GM12891 (cell line): ENCODE measurements around the gene UBAP2L.
"Not testable (repeated sequence)": the region's sequence is repeated elsewhere in the genome, so short reads cannot be mapped to it uniquely, and the experiment has no call there.

Experiments
- DNase-seq: peaks from one replicate; pipeline ENCODE4 v3.0.0; 2011; ENCODE audit warnings: low spot score; ENCODE audit not compliant: insufficient read length
- FAIRE-seq: peaks from 2 replicates; lab custom pipeline; 2011; peaks lifted over from hg19 to GRCh38; lab: Jason Lieb, UNC
- PAX5 ChIP-seq: IDR thresholded peaks from 2 replicates; pipeline ENCODE4 v1.6.1; 2011; ENCODE audit warnings: low read length, moderate library complexity, mild to moderate bottlenecking; ENCODE audit not compliant: insufficient read depth, severe bottlenecking
- POLR2A ChIP-seq: IDR thresholded peaks from 2 replicates; pipeline ENCODE4 v1.6.1; 2011; ENCODE audit warnings: low read depth, low read length, control low read depth
- POLR2AphosphoS5 ChIP-seq: IDR thresholded peaks from 2 replicates; pipeline ENCODE4 v1.6.1; 2011; ENCODE audit warnings: low read depth, low read length, control low read depth
- POU2F2 ChIP-seq: IDR thresholded peaks from 2 replicates; pipeline ENCODE4 v1.6.1; 2011; ENCODE audit warnings: low read depth, mild to moderate bottlenecking, control low read depth, low read length, moderate library complexity
- SPI1 ChIP-seq: IDR thresholded peaks from 2 replicates; pipeline ENCODE4 v1.6.1; 2011; ENCODE audit warnings: low read depth, low read length, control low read depth
- TAF1 ChIP-seq: IDR thresholded peaks from 2 replicates; pipeline ENCODE4 v1.6.1; 2011; ENCODE audit warnings: low read depth, low read length, control low read depth

Gene UBAP2L

GRCh38 chr1:154193821-154194220 lies 26.9 kb upstream of the UBAP2L start:
- FAIRE-seq (no peak), DNase-seq (no peak)

DNA sequence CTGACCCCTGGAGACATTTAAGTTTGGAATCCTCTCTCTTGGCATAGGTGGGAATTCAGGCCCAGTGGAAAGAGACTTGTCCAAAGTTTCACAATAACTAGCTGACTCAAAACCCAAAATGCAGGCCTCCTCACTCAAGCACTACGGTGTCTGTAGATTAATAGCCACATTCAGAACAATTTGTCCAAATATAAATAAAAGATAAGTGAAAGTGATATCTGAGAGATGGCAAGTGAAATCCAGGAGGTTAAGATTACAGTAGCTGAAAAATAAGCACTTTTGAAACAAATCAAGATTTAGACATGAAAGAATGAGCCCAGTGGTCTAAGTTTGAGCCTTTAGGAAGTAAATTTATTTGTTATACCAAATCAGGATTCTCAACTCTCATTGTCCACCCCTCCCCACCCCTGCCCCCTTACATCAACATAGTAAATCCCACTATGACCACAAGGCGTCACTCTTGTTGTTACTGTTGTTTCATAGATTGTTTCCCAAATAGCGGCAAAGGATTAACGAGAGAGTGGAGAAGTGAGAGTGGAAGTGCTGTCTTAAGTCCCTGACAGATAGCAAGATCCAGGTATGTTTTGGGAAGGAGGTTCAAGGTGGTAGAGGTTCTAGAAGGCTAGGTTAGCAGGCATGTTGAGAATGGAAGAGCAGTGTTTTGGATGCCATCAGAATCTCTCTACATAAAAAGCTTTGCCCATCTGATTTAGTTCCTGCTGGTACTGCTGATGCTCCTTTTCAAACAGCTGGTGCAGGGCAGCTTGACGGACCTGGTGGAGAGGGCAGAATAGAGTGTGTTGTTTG lies 21.8 kb upstream of the UBAP2L start:
- TF ChIP-seq SPI1: 0 out of 2 replicates have a peak, but pooled peaks have one; percentile 13
- TF ChIP-seq PAX5: no peak
- no peak for TF ChIP-seq POLR2A
- no peak for DNase-seq
- FAIRE-seq: peak; percentile 33

More at GRCh38 chr1:154193821-154194220, 26.9 kb upstream of the UBAP2L start:
- TF ChIP-seq SPI1 (no peak), PAX5 (no peak), POLR2AphosphoS5 (no peak), POLR2A (no peak), TAF1 (no peak), POU2F2 (no peak)

GRCh38 chr1:154199563-154199879 lies 21.2 kb upstream of the UBAP2L start:
- TF ChIP-seq PAX5 (no peak), SPI1 (no peak)
- DNase-seq (no peak), FAIRE-seq (no peak)

DNA sequence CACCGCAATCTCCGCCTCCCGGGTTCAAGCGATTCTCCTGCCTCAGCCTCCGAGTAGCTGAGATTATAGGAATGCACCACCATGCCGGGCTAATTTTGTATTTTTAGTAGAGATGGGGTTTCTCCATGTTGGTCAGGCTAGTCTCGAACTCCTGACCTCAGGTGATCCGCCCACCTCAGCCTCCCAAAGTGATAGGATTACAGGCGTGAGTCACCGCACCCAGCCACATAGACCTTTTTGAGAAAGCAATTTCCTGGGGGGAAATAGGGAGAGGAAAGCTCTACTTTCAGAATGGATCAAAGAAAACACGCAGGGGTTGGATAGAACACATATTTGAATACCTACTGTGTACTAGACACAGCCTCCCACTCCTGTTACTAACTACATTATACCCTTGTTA lies 15.0 kb upstream of the UBAP2L start:
- FAIRE-seq, DNase-seq: not testable (repeated sequence)

DNA sequence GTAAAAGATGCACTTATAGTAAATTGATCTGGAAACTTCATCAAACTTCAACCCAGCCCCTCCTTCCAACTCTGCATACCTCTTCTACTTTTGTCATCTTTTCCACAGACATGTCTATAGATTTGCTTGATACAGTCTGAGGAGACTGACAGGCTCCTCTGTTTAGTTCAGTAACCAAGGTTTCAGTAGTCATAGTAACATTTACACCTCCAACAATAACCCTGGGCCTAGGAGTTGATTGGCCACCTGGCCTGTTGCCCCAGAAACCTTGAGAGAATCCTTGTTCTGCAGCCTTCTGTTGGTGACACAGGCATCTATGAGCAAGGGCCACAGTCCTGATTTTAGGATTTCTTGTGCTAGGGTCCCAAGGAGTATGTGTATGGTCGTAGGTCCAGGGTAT lies 14.6 kb upstream of the UBAP2L start, which contains the start of gene CFAP141:
Gene CFAP141, minus strand, starts transcription at position 138 of the 400 bp plus-strand sequence. Its CDS starts 26 bp downstream, at position 112.
- DNase-seq (no peak), FAIRE-seq (no peak)
- TF ChIP-seq POLR2A (no peak), POU2F2 (no peak), PAX5 (no peak), POLR2AphosphoS5 (no peak), SPI1 (no peak), TAF1 (no peak)

DNA sequence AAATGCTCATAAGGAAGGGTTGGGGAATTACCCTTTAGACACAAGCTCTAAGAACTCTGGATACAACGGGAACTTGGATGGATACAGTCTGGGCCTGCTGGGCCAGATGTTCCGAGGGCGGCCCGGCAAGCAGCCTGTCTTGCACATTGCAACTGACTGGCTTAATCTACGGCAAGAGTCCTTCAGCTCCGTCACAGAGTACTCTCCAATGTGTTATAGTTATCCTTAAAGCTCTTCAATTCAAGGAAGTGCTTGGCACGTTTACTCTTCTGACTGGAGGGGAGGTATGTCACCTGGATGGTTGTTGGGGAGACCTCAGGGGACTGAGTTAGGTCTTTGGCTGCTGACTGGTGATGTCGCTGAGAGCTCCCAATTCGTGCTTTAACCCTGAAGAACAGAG lies 13.5 kb upstream of the UBAP2L start:
- no peak for FAIRE-seq

DNA sequence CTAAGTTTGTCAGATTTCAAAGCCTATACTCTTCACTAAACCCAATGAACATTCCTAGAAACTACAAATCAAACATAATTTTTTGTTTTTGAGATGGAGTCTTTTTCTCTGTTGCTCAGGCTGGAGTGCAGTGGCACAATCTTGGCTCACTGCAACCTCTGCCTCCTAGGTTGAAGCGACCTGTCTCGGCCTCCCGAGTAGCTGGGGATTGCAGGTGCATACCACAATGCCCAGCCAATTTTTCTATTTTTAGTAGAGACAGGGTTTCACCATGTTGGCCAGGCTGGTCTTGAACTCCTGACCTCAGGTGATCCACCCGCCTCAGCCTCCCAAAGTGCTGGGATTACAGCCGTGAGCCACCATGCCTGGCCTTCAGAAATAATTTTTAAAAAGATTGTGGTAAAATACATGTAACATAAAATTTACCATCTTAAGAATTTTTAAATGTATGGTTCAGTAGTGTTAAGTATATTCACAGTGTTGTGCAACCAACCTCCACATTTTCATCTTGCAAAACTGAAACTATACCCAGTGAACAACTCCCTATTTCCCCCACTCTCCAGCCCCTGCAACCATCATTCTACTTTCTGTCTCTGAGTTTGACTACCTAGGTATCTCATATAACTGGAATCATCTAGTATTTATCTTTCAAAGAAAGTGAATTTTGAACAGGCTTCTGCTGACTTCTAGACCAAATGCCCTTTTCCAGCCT lies 11.9 kb upstream of the UBAP2L start:
- no peak for DNase-seq
- no peak for FAIRE-seq
- TF ChIP-seq POLR2AphosphoS5: no peak; the same call in 1 of the 2 replicates
- no peak for TF ChIP-seq SPI1
- TF ChIP-seq POLR2A: no peak
- TF ChIP-seq TAF1: no peak
- TF ChIP-seq POU2F2: no peak
- TF ChIP-seq PAX5: no peak

More for the DNA sequence above, 13.5 kb upstream of the UBAP2L start:
- no peak for TF ChIP-seq POLR2A
- no peak for TF ChIP-seq PAX5
- TF ChIP-seq POU2F2: no peak
- TF ChIP-seq TAF1: no peak
- no peak for TF ChIP-seq SPI1
- no peak for TF ChIP-seq POLR2AphosphoS5
- no peak for DNase-seq

DNA sequence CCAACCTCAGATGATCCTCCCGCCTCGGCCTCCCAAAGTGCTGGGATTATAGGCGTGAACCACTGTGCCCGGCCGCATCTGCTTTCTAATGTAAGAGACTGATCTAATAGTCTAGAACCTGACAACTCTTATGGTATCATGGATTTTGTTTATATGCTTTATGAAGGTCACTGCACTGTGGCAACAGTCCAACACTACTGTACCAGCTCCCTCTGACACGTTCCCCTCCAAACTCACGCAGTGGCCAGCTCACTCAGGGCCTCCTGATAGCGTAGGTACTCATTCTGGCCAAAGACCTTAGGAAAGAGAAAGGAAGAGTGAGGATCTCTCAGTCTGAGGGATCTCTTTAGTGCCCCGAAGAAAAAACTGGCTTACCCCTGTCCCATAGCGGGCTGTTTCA lies 8.7 kb upstream of the UBAP2L start:
- no peak for FAIRE-seq
- TF ChIP-seq SPI1 (no peak), POLR2AphosphoS5 (no peak), TAF1 (no peak), POLR2A (no peak), PAX5 (no peak), POU2F2 (no peak)
- no peak for DNase-seq

DNA sequence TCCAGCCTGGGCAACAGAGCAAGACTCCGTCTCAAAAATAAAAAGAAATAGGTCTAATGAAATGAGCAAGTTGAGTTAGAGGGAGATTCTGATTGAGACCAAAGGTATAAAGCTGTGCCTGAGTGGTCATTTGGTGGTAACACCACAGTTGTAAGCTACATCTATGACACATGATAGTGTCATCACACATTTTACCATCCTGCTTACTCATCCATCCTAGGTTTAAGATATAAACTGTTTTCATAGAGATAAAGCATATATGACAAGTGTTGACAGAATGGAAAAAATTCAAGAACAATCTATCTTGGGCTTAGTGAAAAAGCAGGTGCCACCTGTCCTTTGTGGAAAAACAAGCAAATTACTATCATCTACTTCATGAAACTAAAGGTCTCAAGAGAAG lies 7.5 kb upstream of the UBAP2L start:
- DNase-seq (no peak), FAIRE-seq (no peak)
- no peak for TF ChIP-seq TAF1

DNA sequence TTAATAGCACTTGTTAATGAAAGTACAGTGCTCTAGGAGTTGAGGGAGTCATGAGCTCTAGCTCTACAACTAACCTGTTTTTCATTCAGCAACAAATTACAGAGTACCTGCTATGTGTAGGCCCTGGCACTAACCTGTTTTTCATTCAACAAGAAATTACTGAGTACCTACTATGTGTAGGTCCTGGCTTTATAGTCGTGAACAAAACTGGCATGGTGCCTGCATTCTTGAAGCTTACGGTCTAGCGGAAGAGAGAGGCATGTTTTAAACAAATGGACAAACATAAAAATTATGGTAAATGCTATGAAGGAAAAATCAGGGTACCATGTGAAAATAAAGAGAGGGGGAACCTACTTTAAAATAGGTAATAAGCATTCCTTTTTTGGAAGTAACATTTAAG lies 2.2 kb upstream of the UBAP2L start:
- no peak for TF ChIP-seq POLR2AphosphoS5
- no peak for TF ChIP-seq PAX5
- TF ChIP-seq POU2F2: no peak
- TF ChIP-seq POLR2A: no peak
- TF ChIP-seq TAF1: no peak
- TF ChIP-seq SPI1: no peak
- FAIRE-seq (no peak), DNase-seq (no peak)
